Measurements from ENCODE around the gene MYO1H.

MYO1H gene

DNA sequence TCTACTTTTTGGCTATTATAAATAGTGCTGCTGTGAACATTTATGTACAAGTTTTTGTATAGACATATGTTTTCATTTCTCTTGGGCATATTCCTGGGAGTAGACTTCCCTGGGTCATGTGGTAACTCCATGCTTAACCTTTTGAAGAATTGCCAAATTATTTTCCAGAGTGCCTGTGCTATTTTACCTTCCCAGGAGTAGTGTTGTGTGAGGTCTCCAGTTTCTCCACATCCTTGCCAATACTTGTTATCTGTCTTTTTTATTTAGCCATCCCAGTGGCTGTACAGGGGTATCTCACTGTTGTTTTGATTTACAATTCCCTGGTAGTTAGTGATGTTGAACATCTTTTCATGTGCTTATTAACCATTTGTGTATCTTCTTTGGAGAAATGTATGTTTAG lies 148.6 kb downstream of the MYO1H start:
- H3K9ac ChIP-seq (ENCODE audit: low read length): no peak overlapping the region
- H3K27me3 ChIP-seq (replicated peaks; ENCODE audit: control insufficient read depth, insufficient read depth, low read length): no peaks in the 10 kb centered on the region
- DNase-seq (ENCODE audit: low read depth): no peak
- H3K36me3 ChIP-seq (ENCODE audit: control insufficient read depth, insufficient read depth, low read length, severe bottlenecking): peaks cover 77% of the 10 kb centered on the region
- H3K9me3 ChIP-seq (ENCODE audit: control insufficient read depth, low read length): no peaks in the 10 kb centered on the region
- peaks cover 4% of the 10 kb centered on the region for H3K4me1 ChIP-seq (ENCODE audit: control insufficient read depth, insufficient read depth, low read length)
- H3K4me3 ChIP-seq (ENCODE audit: low read length): no peak overlapping the region

- Histone ChIP-seq H3K9ac (ENCODE audit: low read length) (no peak overlapping the region), H3K36me3 (ENCODE audit: control insufficient read depth, insufficient read depth, low read length, severe bottlenecking) (peaks cover 79% of the 10 kb centered on the region), H3K4me3 (ENCODE audit: low read length) (no peak overlapping the region), H3K27me3 (replicated peaks; ENCODE audit: control insufficient read depth, insufficient read depth, low read length) (no peaks in the 10 kb centered on the region), H3K4me1 (ENCODE audit: control insufficient read depth, insufficient read depth, low read length) (no peaks in the 10 kb centered on the region), H3K9me3 (ENCODE audit: control insufficient read depth, low read length) (no peaks in the 10 kb centered on the region)
- no peak for DNase-seq (ENCODE audit: low read depth)
Measured at GRCh38 chr12:109497675-109498074, 150.0 kb downstream of the MYO1H start.
